ENCODE data around the gene SPAG9. TPM values are rescaled to one million over a fixed set of nuclear protein-coding genes. Genes with fewer than 3 reads are reported as not detected.
A peak's percentile ranks its signal among the peaks of the same experiment; 100 is the strongest.

Gene SPAG9
- total RNA-seq, 1 experiment from 2014 or later: 144 TPM

DNA sequence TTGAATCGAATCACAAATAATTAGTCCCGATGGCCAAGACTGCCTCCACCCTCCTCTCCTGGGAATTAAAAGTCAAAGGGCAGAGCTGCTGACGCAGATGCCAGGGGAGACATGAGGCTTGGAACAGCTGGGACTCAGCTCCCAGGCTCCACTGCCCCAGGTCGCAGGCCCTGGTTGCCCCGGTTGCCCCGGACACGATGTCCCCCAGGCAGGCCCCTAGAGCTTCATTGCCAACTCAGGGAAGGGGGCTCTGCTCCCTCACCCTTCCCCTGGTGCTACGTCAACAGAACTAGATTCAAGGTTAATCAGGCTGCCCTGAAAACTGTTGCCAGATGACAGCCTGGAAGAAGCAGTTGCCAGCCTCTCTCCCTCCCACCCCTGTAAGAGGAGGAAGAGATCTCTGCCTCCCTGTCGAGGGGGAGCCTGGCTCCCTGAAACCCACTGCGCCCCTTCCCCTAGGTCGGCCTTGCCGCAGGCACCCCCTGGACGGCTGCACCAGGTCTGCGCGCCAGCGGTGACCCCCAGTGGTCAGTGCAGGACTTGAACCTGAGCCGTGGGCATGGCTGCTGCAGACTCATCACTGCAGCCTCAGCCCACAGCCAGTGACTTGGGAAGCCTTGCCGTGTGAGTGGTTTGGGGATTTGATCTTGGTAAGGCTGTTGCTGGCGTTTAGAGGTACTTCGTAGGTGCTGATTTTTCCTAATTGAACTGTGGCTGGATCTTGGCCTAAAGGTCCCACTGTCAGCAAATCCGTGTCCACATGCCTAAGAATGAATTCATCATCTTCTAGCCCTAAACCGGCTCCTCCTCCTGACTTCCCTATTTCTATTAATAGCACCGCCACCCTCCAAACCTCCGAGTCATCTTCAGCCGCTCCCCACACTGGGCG lies 170.4 kb downstream of the SPAG9 start:
- Histone ChIP-seq H3K9me3 (ENCODE audit: control insufficient read depth, insufficient read depth, low read depth, low read length) (no peaks in the 10 kb centered on the region), H3K36me3 (ENCODE audit: control insufficient read depth, insufficient read depth, low read length) (no peaks in the 10 kb centered on the region), H3K4me1 (ENCODE audit: control insufficient read depth, insufficient read depth, low read length) (peaks cover 63% of the 10 kb centered on the region), H3K27me3 (ENCODE audit: control insufficient read depth, insufficient read depth, low read length) (no peaks in the 10 kb centered on the region), H3K4me3 (ENCODE audit: low read depth in 2 of 2, low read length in 2 of 2) (peak overlapping the region in 1 of 2 experiments; percentile 15; a peak in 1 of 4 replicates), H3K27ac (ENCODE audit: low read length) (peak overlapping the region; percentile 87)
- TF ChIP-seq, protein P1, sequence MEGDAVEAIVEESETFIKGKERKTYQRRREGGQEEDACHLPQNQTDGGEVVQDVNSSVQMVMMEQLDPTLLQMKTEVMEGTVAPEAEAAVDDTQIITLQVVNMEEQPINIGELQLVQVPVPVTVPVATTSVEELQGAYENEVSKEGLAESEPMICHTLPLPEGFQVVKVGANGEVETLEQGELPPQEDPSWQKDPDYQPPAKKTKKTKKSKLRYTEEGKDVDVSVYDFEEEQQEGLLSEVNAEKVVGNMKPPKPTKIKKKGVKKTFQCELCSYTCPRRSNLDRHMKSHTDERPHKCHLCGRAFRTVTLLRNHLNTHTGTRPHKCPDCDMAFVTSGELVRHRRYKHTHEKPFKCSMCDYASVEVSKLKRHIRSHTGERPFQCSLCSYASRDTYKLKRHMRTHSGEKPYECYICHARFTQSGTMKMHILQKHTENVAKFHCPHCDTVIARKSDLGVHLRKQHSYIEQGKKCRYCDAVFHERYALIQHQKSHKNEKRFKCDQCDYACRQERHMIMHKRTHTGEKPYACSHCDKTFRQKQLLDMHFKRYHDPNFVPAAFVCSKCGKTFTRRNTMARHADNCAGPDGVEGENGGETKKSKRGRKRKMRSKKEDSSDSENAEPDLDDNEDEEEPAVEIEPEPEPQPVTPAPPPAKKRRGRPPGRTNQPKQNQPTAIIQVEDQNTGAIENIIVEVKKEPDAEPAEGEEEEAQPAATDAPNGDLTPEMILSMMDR (IDR thresholded peaks at IDR 0.05): peak; percentile 96
- TF ChIP-seq, protein P2, sequence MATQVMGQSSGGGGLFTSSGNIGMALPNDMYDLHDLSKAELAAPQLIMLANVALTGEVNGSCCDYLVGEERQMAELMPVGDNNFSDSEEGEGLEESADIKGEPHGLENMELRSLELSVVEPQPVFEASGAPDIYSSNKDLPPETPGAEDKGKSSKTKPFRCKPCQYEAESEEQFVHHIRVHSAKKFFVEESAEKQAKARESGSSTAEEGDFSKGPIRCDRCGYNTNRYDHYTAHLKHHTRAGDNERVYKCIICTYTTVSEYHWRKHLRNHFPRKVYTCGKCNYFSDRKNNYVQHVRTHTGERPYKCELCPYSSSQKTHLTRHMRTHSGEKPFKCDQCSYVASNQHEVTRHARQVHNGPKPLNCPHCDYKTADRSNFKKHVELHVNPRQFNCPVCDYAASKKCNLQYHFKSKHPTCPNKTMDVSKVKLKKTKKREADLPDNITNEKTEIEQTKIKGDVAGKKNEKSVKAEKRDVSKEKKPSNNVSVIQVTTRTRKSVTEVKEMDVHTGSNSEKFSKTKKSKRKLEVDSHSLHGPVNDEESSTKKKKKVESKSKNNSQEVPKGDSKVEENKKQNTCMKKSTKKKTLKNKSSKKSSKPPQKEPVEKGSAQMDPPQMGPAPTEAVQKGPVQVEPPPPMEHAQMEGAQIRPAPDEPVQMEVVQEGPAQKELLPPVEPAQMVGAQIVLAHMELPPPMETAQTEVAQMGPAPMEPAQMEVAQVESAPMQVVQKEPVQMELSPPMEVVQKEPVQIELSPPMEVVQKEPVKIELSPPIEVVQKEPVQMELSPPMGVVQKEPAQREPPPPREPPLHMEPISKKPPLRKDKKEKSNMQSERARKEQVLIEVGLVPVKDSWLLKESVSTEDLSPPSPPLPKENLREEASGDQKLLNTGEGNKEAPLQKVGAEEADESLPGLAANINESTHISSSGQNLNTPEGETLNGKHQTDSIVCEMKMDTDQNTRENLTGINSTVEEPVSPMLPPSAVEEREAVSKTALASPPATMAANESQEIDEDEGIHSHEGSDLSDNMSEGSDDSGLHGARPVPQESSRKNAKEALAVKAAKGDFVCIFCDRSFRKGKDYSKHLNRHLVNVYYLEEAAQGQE (IDR thresholded peaks at IDR 0.05; ENCODE audit: insufficient read depth in 1 of 2, low read depth in 2 of 2, low read length in 1 of 2): no peak
- peak; percentile 86 for ATAC-seq
- in situ Hi-C loops (cut with HindIII; ENCODE audit: low pct_unique_long_range_greater_than_20kb, low sequenced_read_pairs): no loop called here
- no TSS peak for BruUV-seq (replicated peaks)
- intact Hi-C loops (cut with micrococcal nuclease; ENCODE audit: unreplicated experiment): loop anchor here (1.0 to 5.0 kb wide), 3 partner anchors 87 to 168 kb away; no protein-coding TSS in a partner anchor
- ChIA-PET POLR2A (interaction anchor here (0.6 to 3.2 kb wide), 2 partner anchors 84 to 188 kb away, joined by 9 to 30 read pairs; partner anchors contain the start of gene TOB1), CTCF (interaction anchor here (0.6 to 3.6 kb wide), 7 partner anchors 59 to 167 kb away, joined by 3 to 33 read pairs (median 4); no protein-coding TSS in a partner anchor)
- peak; percentile 67 for DNase-seq (ENCODE audit: low read depth, low spot score)

DNA sequence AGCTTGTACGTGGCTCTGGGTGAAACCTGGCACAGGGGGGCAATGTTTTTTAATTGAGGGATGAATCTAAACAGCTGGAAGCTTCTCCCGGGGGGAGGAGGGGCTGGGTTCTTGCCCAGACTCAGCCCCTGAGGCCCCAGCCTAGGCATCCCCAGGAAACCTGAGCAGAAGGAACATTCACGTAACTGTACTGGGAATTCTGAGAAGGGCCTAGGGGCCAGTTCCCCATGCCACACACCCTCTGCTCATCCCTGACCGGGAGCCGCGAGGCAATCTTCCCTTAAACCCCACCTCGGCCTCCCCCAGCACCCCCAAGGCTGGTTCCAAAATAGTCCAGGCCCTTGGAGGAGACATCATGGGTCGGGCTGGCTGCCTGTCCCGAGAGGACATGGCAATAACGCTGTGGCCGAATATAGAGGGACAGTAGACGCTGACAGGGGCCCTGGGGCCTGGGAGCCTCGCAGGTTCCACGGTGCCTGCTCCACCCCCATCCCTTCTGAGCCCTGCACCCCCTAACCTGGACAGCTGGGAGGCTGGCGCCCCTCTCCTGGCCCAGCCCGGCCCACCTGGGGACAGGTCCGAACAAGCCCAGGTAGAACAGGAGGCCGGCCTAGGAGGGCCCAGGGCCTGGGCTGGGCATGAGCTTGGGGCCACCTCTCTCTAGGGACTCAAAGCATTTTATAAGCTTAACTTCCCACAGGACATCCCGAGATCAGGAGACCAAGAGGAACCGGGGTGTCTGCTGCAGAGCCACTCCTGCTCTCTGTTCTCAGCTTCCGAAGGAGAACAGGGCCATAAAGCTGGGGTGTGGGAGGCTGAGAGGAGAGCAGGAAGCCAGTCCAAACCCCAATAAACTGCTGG lies 171.3 kb downstream of the SPAG9 start:
- Histone ChIP-seq H3K27ac (ENCODE audit: low read length) (peak overlapping the region; percentile 87), H3K4me3 (ENCODE audit: low read depth in 2 of 2, low read length in 2 of 2) (no peak overlapping the region), H3K4me1 (ENCODE audit: control insufficient read depth, insufficient read depth, low read length) (peaks cover 62% of the 10 kb centered on the region), H3K27me3 (ENCODE audit: control insufficient read depth, insufficient read depth, low read length) (no peaks in the 10 kb centered on the region), H3K9me3 (ENCODE audit: control insufficient read depth, insufficient read depth, low read depth, low read length) (no peaks in the 10 kb centered on the region), H3K36me3 (ENCODE audit: control insufficient read depth, insufficient read depth, low read length) (no peaks in the 10 kb centered on the region)
- TF ChIP-seq TCF7L2 (IDR thresholded peaks at IDR 0.05; ENCODE audit: low read depth, low read length) (no peak), SIN3A (IDR thresholded peaks at IDR 0.05; ENCODE audit: borderline replicate concordance, insufficient read depth, low read depth, low read length) (no peak), POLR2AphosphoS5 (IDR thresholded peaks at IDR 0.05; ENCODE audit: low read depth, low read length) (no peak)
- TF ChIP-seq, protein P1 (IDR thresholded peaks at IDR 0.05): no peak
- TF ChIP-seq, protein P2 (IDR thresholded peaks at IDR 0.05; ENCODE audit: insufficient read depth in 1 of 2, low read depth in 2 of 2, low read length in 1 of 2): no peak
- in situ Hi-C loops (cut with HindIII; ENCODE audit: low pct_unique_long_range_greater_than_20kb, low sequenced_read_pairs): no loop called here
- ChIA-PET POLR2A (interaction anchor here (0.6 to 3.2 kb wide), 3 partner anchors 83 to 189 kb away, joined by 9 to 30 read pairs (median 16); partner anchors contain the start of gene TOB1), CTCF (interaction anchor here (0.6 to 3.6 kb wide), 8 partner anchors 58 to 471 kb away, joined by 3 to 33 read pairs (median 6); no protein-coding TSS in a partner anchor)
- no TSS peak for BruUV-seq (replicated peaks)
- DNase-seq (ENCODE audit: low read depth, low spot score) (no peak), ATAC-seq (peak; percentile 31)
- intact Hi-C loops (cut with micrococcal nuclease; ENCODE audit: unreplicated experiment): no loop called here

All from Panc1 (cell line).